EH (cell line): ENCODE measurements around the gene ZNF436.
"Not testable (repeated sequence)": the region's sequence is repeated elsewhere in the genome, so short reads cannot be mapped to it uniquely, and the experiment has no call there.

Source experiments
- DNase-seq: peaks from one replicate; pipeline ENCODE4 v3.0.0-alpha.2; 2015; ENCODE audit warnings: low read depth

The ZNF436 gene

GRCh38 chr1:23392125-23392855, 22.7 kb upstream of the ZNF436 start:
- DNase-seq = no peak

GRCh38 chr1:23389837-23390321, 20.2 kb upstream of the ZNF436 start:
- no peak for DNase-seq

GRCh38 chr1:23387494-23387893, 17.9 kb upstream of the ZNF436 start:
- no peak for DNase-seq

- DNase-seq = peak; percentile 32
Observed at GRCh38 chr1:23385119-23385621, 15.5 kb upstream of the ZNF436 start.

- DNase-seq = peak; percentile 81
Observed at GRCh38 chr1:23384312-23385058, 14.8 kb upstream of the ZNF436 start.

GRCh38 chr1:23383577-23384311, 14.1 kb upstream of the ZNF436 start:
- peak; percentile 27 for DNase-seq

GRCh38 chr1:23381233-23381885, 11.7 kb upstream of the ZNF436 start:
- DNase-seq = no peak

- DNase-seq = no peak
Observed at GRCh38 chr1:23380719-23381118, 11.1 kb upstream of the ZNF436 start.

- DNase-seq = not testable (repeated sequence)
Observed at GRCh38 chr1:23380236-23380635, 10.6 kb upstream of the ZNF436 start.

- DNase-seq = peak; percentile 90
Observed at GRCh38 chr1:23376890-23377811, 7.5 kb upstream of the ZNF436 start.

GRCh38 chr1:23374079-23374735, 4.6 kb upstream of the ZNF436 start:
- not testable (repeated sequence) for DNase-seq

- no peak for DNase-seq
Observed at GRCh38 chr1:23371987-23372880, 2.6 kb upstream of the ZNF436 start.

- DNase-seq = no peak
Observed at GRCh38 chr1:23370709-23371584, 1.3 kb upstream of the ZNF436 start.

- DNase-seq = peak; percentile 62
Observed at GRCh38 chr1:23370330-23370708, 683 bp upstream of the ZNF436 start.

GRCh38 chr1:23368562-23369334, 888 bp downstream of the ZNF436 start:
- DNase-seq = peak; percentile 91

- peak; percentile 99 for DNase-seq
Observed at GRCh38 chr1:23367791-23368561, 1.7 kb downstream of the ZNF436 start.

- DNase-seq = no peak
Observed at GRCh38 chr1:23367451-23367790, 2.2 kb downstream of the ZNF436 start.
